Measurements from ENCODE around the gene FN3K. TPM values are rescaled to one million over a fixed set of nuclear protein-coding genes. Genes with fewer than 3 reads are reported as not detected.

The FN3K gene
- total and polyA plus RNA-seq, 2 of the 13 experiments (the other 11 are each of a cell fraction or from before 2014, with no cell fraction given), result 3.5 to 12.2 TPM

- TF ChIP-seq ARID4A (CRISPR knock-in tag; IDR thresholded peaks at IDR 0.05; ENCODE audit: borderline replicate concordance), result 0 out of 2 replicates have a peak, but pooled peaks have one; percentile 17
- 0 out of 2 replicates have a peak, but pooled peaks have one; percentile 13 for TF ChIP-seq ZNF329 (CRISPR knock-in tag; IDR thresholded peaks at IDR 0.05; ENCODE audit: low read depth)
- TF ChIP-seq HNF1B (CRISPR knock-in tag; IDR thresholded peaks at IDR 0.05), result peak; percentile 46; the same call in 1 of the 2 replicates
- 0 out of 2 replicates have a peak, but pooled peaks have one; percentile 75 for TF ChIP-seq FOXO4 (CRISPR knock-in tag; conservative IDR thresholded peaks at IDR 0.05)
- 0 out of 2 replicates have a peak, but pooled peaks have one; percentile 16 for TF ChIP-seq ZNF891 (CRISPR knock-in tag; IDR thresholded peaks at IDR 0.05)
- TF ChIP-seq ZFP91 (CRISPR knock-in tag; IDR thresholded peaks at IDR 0.05; ENCODE audit: borderline replicate concordance), result 0 out of 2 replicates have a peak, but pooled peaks have one; percentile 17
- TF ChIP-seq SAFB2 (CRISPR knock-in tag; IDR thresholded peaks at IDR 0.05; ENCODE audit: borderline replicate concordance, low read depth), result 0 out of 2 replicates have a peak, but pooled peaks have one; percentile 27
- TF ChIP-seq SETDB1 (CRISPR knock-in tag; IDR thresholded peaks at IDR 0.05; ENCODE audit: borderline replicate concordance), result 0 out of 2 replicates have a peak, but pooled peaks have one; percentile 40
- TF ChIP-seq NAIF1 (CRISPR knock-in tag; IDR thresholded peaks at IDR 0.05; ENCODE audit: borderline replicate concordance), result no peak
- TF ChIP-seq ZNF883 (CRISPR knock-in tag; IDR thresholded peaks at IDR 0.05; ENCODE audit: not compliant biosample characterization), result peak; percentile 38
- TF ChIP-seq ZBTB33 (CRISPR knock-in tag; IDR thresholded peaks at IDR 0.05), result peak; percentile 95
- 0 out of 2 replicates have a peak, but pooled peaks have one; percentile 59 for TF ChIP-seq ZNF546 (CRISPR knock-in tag; conservative IDR thresholded peaks at IDR 0.05)
- no peak for TF ChIP-seq PAX8 (CRISPR knock-in tag; IDR thresholded peaks at IDR 0.05; ENCODE audit: borderline replicate concordance)
- 0 out of 2 replicates have a peak, but pooled peaks have one; percentile 16 for TF ChIP-seq HOXD1 (CRISPR knock-in tag; IDR thresholded peaks at IDR 0.05)
- TF ChIP-seq GLI4 (CRISPR knock-in tag; IDR thresholded peaks at IDR 0.05; ENCODE audit: borderline replicate concordance), result 0 out of 2 replicates have a peak, but pooled peaks have one; percentile 44
Measured at GRCh38 chr17:82696916-82697807, 38.3 kb upstream of the FN3K start (continued).
